HG03097 (cell line): Measurements from ENCODE around the gene GRIN2C.
"Not testable (repeated sequence)": the region's sequence is repeated elsewhere in the genome, so short reads cannot be mapped to it uniquely, and the experiment has no call there.

Experiments
- ATAC-seq: cut with Tn5 transposase; IDR thresholded peaks from one replicate; pipeline ENCODE4 v1.9.1; 2021; ENCODE audit not compliant: unreplicated experiment, low FRiP score

GRIN2C gene

DNA sequence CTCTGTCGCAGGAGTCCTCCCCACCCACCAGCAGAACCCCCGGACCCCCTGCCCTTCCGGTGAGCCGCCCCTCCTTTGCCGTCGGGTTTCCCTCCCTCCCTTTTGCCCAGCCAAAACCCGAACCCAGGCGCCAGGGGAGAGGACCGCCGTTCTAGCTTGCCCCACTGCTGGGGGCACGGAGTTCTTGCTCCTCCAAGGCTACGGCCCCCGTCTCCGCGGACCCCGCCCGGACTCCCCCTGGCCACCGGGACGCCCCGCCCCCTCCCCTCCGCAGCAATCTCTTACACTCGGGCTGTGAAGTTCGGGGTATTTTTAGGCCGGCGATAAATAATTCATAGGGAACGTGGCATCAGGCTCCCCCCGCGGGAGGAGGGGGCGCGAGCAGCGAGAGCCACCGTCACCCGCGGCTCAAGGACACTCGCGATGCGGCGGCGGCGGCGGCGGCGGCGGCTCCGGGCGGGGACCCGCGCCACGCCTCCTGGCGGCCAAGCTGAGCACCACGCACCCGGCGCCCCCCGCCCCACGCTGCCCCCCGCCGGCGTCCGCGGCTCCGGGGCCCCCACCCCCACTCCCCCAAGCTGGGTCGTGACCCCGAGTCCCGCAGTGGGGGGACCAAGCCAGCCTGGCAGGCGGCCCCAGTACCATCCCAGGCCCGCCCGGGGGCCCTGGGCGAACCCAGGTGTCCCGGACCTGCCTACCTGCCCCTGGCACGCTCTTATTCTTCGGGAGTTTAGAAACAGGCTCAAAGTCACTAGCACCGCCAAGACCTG lies at the start of gene GRIN2C:
Gene GRIN2C (minus strand): TSS at position 427 of the 770 bp plus-strand sequence. CDS start 4,793 bp downstream, outside the sequence.
- no peak for ATAC-seq

GRCh38 chr17:74909097-74909496 lies 49.4 kb upstream of the GRIN2C start:
- not testable (repeated sequence) for ATAC-seq

DNA sequence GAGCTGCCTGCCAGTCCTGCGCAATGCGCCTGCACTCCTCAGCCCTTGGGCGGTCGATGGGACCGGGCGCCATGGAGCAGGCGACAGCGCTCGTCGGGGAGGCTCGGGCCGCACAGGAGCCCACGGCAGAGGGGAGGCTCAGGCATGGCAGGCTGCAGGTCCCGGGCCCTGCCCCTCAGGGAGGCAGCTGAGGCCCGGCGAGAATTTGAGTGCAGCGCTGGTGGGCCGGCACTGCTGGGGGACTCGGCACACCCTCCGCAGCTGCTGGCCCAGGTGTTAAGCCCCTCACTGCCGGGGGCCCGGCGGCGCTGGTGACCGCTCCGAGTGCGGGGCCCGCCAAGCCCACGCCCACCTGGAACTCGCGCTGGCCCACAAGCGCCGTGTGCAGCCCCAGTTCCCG lies 47.3 kb upstream of the GRIN2C start:
- no peak for ATAC-seq

GRCh38 chr17:74906214-74906793 lies 46.6 kb upstream of the GRIN2C start:
- not testable (repeated sequence) for ATAC-seq

DNA sequence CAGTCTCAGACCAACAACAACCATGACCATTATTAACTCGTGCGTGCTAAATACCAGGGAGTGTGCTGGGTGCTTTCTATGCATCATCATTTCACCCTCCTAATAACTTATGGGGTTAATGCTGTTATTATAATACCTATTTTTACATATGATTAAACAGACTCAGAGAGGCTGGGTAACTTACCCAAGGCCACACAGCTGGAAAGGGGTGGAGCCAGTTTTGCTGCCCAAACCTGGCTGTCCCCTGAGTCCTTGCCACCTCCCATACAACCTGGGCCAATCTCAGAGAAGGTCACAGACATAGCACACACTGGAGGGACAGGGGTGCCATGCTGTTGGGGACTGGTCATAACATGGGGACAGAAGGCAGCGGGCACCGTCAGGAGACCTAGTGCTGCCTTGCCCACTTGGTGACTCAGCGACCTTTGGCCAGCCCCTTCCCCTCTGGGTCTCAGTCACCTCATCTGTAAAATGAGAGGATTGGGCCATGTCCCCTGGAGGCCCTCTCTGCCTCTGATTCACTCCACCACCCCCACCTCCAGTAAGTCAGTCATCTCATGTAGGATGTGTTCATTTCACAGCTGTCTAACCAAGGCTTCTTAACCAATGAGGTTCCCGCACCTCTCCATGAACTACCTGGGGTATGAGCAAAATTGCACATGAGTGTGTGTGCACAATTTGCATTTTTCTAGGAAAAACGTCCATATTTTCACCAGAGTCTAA lies 45.2 kb upstream of the GRIN2C start:
- no peak for ATAC-seq

DNA sequence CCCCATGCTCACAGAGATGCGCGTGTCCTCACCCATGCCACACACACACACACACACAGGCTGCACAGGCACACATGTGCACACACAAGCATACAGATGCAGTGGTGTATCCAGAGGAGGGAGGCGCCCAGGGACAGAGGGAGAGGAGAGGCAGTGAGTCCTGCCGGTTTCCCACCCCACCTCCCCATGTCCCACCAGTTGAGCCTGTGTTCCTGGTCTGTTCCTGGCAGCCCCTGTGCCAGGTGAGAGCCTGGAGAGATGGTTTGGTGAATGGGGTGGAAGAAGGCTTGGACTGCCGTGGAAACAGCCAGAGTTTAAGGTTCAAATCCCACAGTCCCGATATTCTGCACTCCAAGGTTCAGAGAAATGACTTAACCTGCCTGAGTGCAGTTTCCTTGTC lies 44.0 kb upstream of the GRIN2C start:
- no peak for ATAC-seq

GRCh38 chr17:74903034-74903433 lies 43.3 kb upstream of the GRIN2C start:
- no peak for ATAC-seq

DNA sequence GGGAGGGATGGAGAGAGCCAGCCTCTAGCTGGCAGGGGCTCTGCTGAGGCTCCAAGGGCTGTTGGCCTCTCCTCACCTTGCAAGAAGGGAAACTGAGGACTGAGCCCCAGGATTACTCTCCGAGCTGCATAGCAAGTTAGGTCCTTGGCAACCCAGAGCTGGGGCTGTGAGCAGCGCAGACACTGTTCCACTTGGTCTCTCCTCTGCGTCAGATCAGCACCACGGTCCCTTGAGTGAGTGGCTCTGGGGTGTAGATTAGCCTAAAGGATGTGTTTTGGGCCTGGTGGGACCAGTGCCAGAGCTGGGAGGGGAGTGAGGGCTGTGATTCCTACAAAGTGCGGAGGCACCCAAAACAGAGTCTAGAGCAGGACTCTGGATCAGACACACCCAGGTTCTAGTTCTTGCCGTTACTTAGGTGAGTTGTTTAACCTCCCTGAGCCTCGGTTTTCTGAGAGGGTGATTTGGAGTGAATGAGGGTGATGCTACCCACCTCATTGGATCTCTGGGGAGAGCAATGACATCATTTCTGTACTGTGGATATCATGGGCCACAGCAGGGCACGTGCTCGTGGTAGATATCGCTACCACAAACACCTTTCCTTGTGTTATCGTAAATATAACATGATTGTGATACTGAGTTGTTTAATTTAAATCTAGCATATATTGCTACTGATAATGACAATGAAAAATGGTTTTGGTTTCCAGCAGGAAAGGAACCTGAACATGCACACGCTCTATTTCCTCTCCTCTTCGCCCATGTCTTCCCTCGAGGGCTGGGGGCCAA lies 41.9 kb upstream of the GRIN2C start:
- ATAC-seq = no peak

- ATAC-seq = no peak
Measured at GRCh38 chr17:74900208-74900607, 40.5 kb upstream of the GRIN2C start.

DNA sequence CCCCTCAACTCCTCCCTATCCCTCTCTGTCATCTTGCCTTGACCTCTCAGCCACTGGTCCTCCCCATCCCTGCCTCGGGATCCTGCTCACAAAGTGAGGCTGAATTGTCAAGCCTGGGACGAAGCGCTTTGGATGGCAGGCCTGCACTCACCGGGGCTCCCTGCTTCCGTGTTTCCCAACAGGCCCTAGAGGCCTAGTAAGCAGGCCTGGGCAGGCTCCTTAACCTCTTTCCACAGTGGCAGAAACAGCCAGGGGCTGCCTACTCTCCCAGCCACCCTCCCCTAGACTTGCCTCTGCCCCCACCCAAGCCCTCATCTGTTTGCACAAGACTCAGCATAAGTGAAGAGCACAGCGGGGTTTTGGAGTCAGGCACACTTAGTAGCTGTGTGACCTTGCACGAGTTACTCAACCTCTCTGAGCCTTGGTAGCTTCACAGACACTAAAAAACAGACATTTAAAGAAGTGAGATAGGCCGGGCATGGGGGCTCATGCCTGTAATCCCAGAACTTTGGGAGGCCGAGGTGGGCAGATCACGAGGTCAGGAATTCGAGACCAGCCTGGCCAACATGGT lies 38.8 kb upstream of the GRIN2C start:
- ATAC-seq = no peak

GRCh38 chr17:74893936-74894671 lies 34.4 kb upstream of the GRIN2C start:
- no peak for ATAC-seq

- ATAC-seq = no peak
Measured at GRCh38 chr17:74892974-74893911, 33.6 kb upstream of the GRIN2C start, which contains the start of gene FADS6. TSS of gene FADS6 (minus strand) at chr17:74893633. CDS start at chr17:74893595, 38 bp downstream.

- ATAC-seq = no peak
Measured at GRCh38 chr17:74892013-74892841, 32.5 kb upstream of the GRIN2C start.

GRCh38 chr17:74890554-74890953 lies 30.9 kb upstream of the GRIN2C start:
- no peak for ATAC-seq

DNA sequence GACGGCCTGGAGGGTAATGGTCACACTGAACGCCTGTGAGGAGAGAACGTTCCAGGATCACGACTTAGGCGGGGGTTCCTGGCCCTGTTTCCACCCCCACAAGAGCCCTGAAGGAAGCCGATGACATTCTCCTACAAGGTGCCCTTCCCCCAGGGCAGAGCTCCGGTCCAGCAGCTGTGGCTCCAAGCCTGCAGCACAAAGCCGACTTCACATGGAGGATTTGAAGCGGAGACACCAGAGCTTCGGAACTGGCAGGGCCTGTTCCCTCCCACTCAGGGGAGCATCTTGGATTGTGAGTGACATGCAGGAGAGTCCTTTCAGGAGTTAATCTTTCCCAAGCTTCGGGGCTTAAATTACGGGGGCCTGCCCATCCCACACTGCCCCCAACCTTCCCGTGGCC lies 28.8 kb upstream of the GRIN2C start:
- ATAC-seq = no peak

- no peak for ATAC-seq
Measured at GRCh38 chr17:74883241-74883745, 23.6 kb upstream of the GRIN2C start.

DNA sequence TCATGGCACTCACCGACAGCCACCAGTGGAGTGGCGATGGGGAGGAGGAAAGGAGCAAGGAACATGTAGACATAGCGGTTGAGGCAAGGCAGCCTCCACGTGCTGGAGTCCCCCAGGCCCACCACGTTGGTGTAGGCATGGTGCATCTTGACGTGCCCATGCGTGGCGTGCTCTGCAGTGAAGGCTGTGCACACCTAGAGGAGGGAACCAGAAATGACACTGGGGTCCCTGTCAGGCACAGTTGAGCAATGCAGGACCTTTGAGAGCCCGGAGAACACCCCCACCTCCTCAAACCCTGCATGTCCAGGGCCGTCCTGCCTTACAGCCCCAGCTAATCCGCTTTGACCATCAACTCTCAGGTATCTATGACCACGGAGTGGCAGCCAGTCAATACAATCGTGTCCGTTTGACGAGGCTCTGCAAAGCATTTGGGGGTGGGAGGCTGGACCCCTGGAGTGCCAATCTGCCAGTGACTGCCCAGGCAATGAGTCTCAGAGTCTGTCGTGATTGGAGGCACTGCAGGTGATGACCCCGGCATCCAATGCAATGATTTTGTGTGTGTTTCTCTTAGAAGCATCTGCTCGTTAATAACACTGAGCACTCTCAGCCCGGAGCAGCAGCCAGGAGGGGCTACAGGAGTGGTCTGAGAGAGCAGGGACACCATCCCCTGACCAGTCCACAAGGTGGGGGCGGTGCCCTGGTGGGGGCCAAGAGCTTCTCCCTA lies 23.0 kb upstream of the GRIN2C start:
- no peak for ATAC-seq
